Esophagus squamous epithelium (tissue), 4 donors: ENCODE data around the gene ALOX12.

Experiments used
- POLR2A ChIP-seq, 4 donors: fragments of 450-650 bp; IDR thresholded peaks; one replicate each; pipeline ENCODE4 v1.6.1; 2017; ENCODE audit warnings: antibody characterized with exemption in 4 of 4, mild to moderate bottlenecking in 4 of 4, moderate library complexity in 3 of 4
- TF ChIP-seq, protein P1 (sequence below), 6 experiments: fragments of 450-650 bp in 4 of 6; fragments of 200-600 bp in 2 of 6; sonication (generic) in 2 of 6; IDR thresholded peaks; one replicate each; pipeline ENCODE4 v1.5.1; 2016 to 2019; ENCODE audit warnings: antibody characterized with exemption in 6 of 6, mild to moderate bottlenecking in 4 of 6, moderate library complexity in 4 of 6

GRCh38 chr17:7005716-7006115, 9.9 kb downstream of the ALOX12 start:
- TF ChIP-seq, protein P1, sequence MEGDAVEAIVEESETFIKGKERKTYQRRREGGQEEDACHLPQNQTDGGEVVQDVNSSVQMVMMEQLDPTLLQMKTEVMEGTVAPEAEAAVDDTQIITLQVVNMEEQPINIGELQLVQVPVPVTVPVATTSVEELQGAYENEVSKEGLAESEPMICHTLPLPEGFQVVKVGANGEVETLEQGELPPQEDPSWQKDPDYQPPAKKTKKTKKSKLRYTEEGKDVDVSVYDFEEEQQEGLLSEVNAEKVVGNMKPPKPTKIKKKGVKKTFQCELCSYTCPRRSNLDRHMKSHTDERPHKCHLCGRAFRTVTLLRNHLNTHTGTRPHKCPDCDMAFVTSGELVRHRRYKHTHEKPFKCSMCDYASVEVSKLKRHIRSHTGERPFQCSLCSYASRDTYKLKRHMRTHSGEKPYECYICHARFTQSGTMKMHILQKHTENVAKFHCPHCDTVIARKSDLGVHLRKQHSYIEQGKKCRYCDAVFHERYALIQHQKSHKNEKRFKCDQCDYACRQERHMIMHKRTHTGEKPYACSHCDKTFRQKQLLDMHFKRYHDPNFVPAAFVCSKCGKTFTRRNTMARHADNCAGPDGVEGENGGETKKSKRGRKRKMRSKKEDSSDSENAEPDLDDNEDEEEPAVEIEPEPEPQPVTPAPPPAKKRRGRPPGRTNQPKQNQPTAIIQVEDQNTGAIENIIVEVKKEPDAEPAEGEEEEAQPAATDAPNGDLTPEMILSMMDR (IDR thresholded peaks at IDR 0.05): no peak
- no peak for TF ChIP-seq POLR2A (IDR thresholded peaks at IDR 0.05)
